Fibroblast of lung (primary cell): ENCODE results near the gene ASZ1. TPM values are rescaled to one million over a fixed set of nuclear protein-coding genes. Genes with fewer than 3 reads are reported as not detected.

Experiments
- DNase-seq, 2 donors: peaks; one replicate each; pipeline versions ENCODE4 v3.0.0 to v3.0.0-alpha.2; 2010; ENCODE audit warnings: low read depth in 2 of 2
- H2AFZ ChIP-seq: 2 replicates; pipeline ENCODE4 v1.5.1; 2012; ENCODE audit warnings: low read length, control low read depth, inconsistent platforms
- H3K27ac ChIP-seq: 2 replicates; pipeline ENCODE4 v1.5.1; 2011; ENCODE audit warnings: low read length, control low read depth; ENCODE audit not compliant: insufficient read depth
- H3K27me3 ChIP-seq: 2 replicates; pipeline ENCODE4 v1.5.1; 2011; ENCODE audit warnings: mild to moderate bottlenecking, low read length; ENCODE audit not compliant: control insufficient read depth, insufficient read depth
- H3K36me3 ChIP-seq: 2 replicates; pipeline ENCODE4 v1.5.1; 2011; ENCODE audit warnings: low read length; ENCODE audit not compliant: control insufficient read depth, insufficient read depth
- H3K4me1 ChIP-seq: 2 replicates; pipeline ENCODE4 v1.5.1; 2011; ENCODE audit warnings: low read length; ENCODE audit not compliant: control insufficient read depth, insufficient read depth; ENCODE audit errors: extremely low read depth
- H3K4me2 ChIP-seq: 2 replicates; pipeline ENCODE4 v1.5.1; 2011; ENCODE audit warnings: low read length, control low read depth; ENCODE audit not compliant: insufficient read depth; ENCODE audit errors: extremely low read depth
- H3K4me3 ChIP-seq, 4 experiments: fragments of 200-600 bp in 1 of 4; sonication (generic) in 1 of 4; replicated peaks in 1 of 4; 2 replicates each; pipeline ENCODE4 v1.5.1; 2011 to 2016; ENCODE audit warnings: low read length in 4 of 4, low read depth in 3 of 4, mild to moderate bottlenecking in 3 of 4, control low read depth in 2 of 4, inconsistent platforms in 1 of 4, mixed read lengths in 1 of 4; ENCODE audit not compliant: insufficient read depth in 1 of 4; ENCODE audit errors: control extremely low read depth in 1 of 4
- H3K79me2 ChIP-seq: 2 replicates; pipeline ENCODE4 v1.5.1; 2012; ENCODE audit warnings: mild to moderate bottlenecking, low read length, inconsistent platforms; ENCODE audit not compliant: control insufficient read depth, insufficient read depth
- H3K9ac ChIP-seq: 2 replicates; pipeline ENCODE4 v1.5.1; 2011; ENCODE audit warnings: mild to moderate bottlenecking, low read length, control low read depth; ENCODE audit not compliant: insufficient read depth
- H3K9me3 ChIP-seq: 2 replicates; pipeline ENCODE4 v1.5.1; 2012; ENCODE audit warnings: low read depth, low read length; ENCODE audit not compliant: control insufficient read depth, insufficient read depth
- H4K20me1 ChIP-seq: 2 replicates; pipeline ENCODE4 v1.5.1; 2011; ENCODE audit warnings: low read length; ENCODE audit not compliant: control insufficient read depth, insufficient read depth; ENCODE audit errors: extremely low read depth
- EZH2 ChIP-seq: IDR thresholded peaks from 2 replicates; pipeline ENCODE4 v1.5.1; 2012; ENCODE audit warnings: low read length, control low read depth, mild to moderate bottlenecking; ENCODE audit errors: missing control alignments
- polyA plus RNA-seq, 2 donors: library from polyadenylated mRNA; depleted of rRNA in 1 of 2; stranded (reverse) in 1 of 2; unstranded in 1 of 2; fragments of >200 nt; gene quantifications; 2 replicates each; pipeline ENCODE4 v1.2.1, GENCODE V29; 2011 to 2012; ENCODE audit warnings: missing spikeins in 1 of 2
- total RNA-seq: library from RNA; depleted of rRNA; stranded (reverse); fragments of >200 nt; gene quantifications from 2 replicates; pipeline ENCODE4 v1.2.1, GENCODE V29; 2014
- TF ChIP-seq, protein P1 (sequence below), 2 donors: IDR thresholded peaks in 1 of 2; conservative IDR thresholded peaks in 1 of 2; 1 replicate in 1 of 2; 2 replicates in 1 of 2; pipeline ENCODE4 v1.5.1; 2011 to 2012; ENCODE audit warnings: low read length in 2 of 2, control low read depth in 1 of 2, inconsistent platforms in 1 of 2, low read depth in 1 of 2, mild to moderate bottlenecking in 1 of 2

ASZ1 gene
- total and polyA plus RNA-seq, 2 donors (not counting 1 experiment from before 2014, with no cell fraction given): 0.03 TPM; not detected in 1

GRCh38 chr7:117458977-117459583, 31.8 kb upstream of the ASZ1 start:
- no peaks in the 10 kb centered on the region for H3K9me3 ChIP-seq
- H3K9ac ChIP-seq: no peak overlapping the region
- H3K4me2 ChIP-seq: no peak overlapping the region
- peak; percentile 20 to 60 for DNase-seq
- H3K79me2 ChIP-seq: no peaks in the 10 kb centered on the region
- no peaks in the 10 kb centered on the region for H4K20me1 ChIP-seq
- TF ChIP-seq, protein P1, sequence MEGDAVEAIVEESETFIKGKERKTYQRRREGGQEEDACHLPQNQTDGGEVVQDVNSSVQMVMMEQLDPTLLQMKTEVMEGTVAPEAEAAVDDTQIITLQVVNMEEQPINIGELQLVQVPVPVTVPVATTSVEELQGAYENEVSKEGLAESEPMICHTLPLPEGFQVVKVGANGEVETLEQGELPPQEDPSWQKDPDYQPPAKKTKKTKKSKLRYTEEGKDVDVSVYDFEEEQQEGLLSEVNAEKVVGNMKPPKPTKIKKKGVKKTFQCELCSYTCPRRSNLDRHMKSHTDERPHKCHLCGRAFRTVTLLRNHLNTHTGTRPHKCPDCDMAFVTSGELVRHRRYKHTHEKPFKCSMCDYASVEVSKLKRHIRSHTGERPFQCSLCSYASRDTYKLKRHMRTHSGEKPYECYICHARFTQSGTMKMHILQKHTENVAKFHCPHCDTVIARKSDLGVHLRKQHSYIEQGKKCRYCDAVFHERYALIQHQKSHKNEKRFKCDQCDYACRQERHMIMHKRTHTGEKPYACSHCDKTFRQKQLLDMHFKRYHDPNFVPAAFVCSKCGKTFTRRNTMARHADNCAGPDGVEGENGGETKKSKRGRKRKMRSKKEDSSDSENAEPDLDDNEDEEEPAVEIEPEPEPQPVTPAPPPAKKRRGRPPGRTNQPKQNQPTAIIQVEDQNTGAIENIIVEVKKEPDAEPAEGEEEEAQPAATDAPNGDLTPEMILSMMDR (conservative IDR thresholded peaks at IDR 0.05 in 1 of 2, IDR thresholded peaks at IDR 0.05 in 1 of 2; ENCODE audit: low read depth in 1 of 2, low read length in 2 of 2): peak; percentile 46 to 54
- no peak for TF ChIP-seq EZH2
- H3K27ac ChIP-seq: no peak overlapping the region
- no peak overlapping the region for H2AFZ ChIP-seq
- no peaks in the 10 kb centered on the region for H3K36me3 ChIP-seq
- no peaks in the 10 kb centered on the region for H3K27me3 ChIP-seq
- no peaks in the 10 kb centered on the region for H3K4me1 ChIP-seq
- H3K4me3 ChIP-seq: no peak overlapping the region

DNA sequence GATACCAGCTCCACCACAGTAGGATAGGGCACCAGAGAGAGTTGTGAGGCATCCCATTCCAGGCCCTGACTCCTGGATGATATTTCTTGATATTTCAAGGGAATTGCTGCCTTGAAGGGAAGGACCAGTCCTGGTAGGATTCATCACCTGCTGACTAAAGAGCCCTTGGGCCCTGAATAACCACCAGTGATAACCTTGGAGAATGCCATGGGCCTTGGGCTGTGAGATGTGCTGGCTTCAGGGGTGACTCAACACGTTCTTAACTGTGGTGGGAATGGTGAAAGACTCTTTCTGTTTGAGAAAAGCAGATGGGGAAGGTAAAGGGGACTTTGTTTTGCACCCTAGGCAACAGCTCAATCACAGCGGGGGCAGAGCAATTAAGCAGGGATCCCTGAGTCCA, 21.4 kb upstream of the ASZ1 start:
- no peaks in the 10 kb centered on the region for H4K20me1 ChIP-seq
- H3K4me2 ChIP-seq: no peak overlapping the region
- H3K4me1 ChIP-seq: no peaks in the 10 kb centered on the region
- DNase-seq: no peak
- no peaks in the 10 kb centered on the region for H3K27me3 ChIP-seq
- no peaks in the 10 kb centered on the region for H3K36me3 ChIP-seq
- no peak overlapping the region for H2AFZ ChIP-seq
- TF ChIP-seq EZH2: no peak
- TF ChIP-seq, protein P1 (conservative IDR thresholded peaks at IDR 0.05 in 1 of 2, IDR thresholded peaks at IDR 0.05 in 1 of 2; ENCODE audit: low read depth in 1 of 2, low read length in 2 of 2): no peak
- no peak overlapping the region for H3K27ac ChIP-seq
- H3K79me2 ChIP-seq: no peaks in the 10 kb centered on the region
- H3K9me3 ChIP-seq: no peaks in the 10 kb centered on the region
- no peak overlapping the region for H3K9ac ChIP-seq
- no peak overlapping the region for H3K4me3 ChIP-seq

DNA sequence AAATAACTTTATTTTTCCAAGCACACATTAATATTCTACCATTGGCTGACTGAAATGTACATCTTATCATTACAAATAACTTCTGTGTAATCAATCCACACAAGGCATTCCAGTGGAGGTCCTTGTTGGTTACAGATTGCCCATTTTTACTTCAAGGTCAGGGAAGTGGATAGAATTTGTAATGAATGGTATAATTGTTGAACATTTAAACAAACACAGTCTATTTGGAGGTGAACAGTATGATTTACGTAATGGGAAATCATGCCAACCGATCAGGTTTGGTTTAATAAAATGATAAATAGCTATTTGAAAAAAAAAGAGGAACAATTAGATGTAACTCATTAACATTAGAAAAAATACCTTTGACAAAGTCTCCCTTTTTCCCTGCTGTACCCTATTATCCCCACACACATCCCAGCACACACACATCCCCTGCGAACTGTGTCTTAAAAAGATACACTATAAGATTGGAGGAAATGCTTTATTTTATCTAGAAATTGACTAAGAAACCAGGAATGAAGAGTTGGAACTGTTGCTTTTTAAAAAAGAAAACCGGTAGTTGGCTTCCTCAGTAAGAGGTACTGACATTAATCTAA, 19.0 kb upstream of the ASZ1 start:
- Histone ChIP-seq H2AFZ (no peak overlapping the region), H3K79me2 (no peaks in the 10 kb centered on the region), H3K4me1 (no peaks in the 10 kb centered on the region), H3K27me3 (no peaks in the 10 kb centered on the region), H3K27ac (no peak overlapping the region), H3K9ac (no peak overlapping the region), H3K36me3 (no peaks in the 10 kb centered on the region), H3K4me3 (no peak overlapping the region), H3K4me2 (no peak overlapping the region), H3K9me3 (no peaks in the 10 kb centered on the region), H4K20me1 (no peaks in the 10 kb centered on the region)
- no peak for DNase-seq
- TF ChIP-seq EZH2: no peak
- TF ChIP-seq, protein P1 (conservative IDR thresholded peaks at IDR 0.05 in 1 of 2, IDR thresholded peaks at IDR 0.05 in 1 of 2; ENCODE audit: low read depth in 1 of 2, low read length in 2 of 2): no peak
